HepG2 (cell line): ENCODE results near the gene SEMA3F. TPM values are rescaled to one million over a fixed set of nuclear protein-coding genes. Genes with fewer than 3 reads are reported as not detected.

Experiments
- DMTF1 ChIP-seq: sonication (generic); formaldehyde crosslinking; IDR thresholded peaks from 2 replicates; pipeline ENCODE4 v1.4.0; 2020; ENCODE audit warnings: mild to moderate bottlenecking, missing genetic modification reagents
- MAZ ChIP-seq, 2 experiments: sonication (generic) in 1 of 2; formaldehyde crosslinking in 1 of 2; IDR thresholded peaks; 2 replicates each; pipeline versions ENCODE4 v1.5.0 to v1.6.1; 2012 to 2020; ENCODE audit warnings: low read depth in 2 of 2, mild to moderate bottlenecking in 2 of 2, borderline replicate concordance in 1 of 2, improper control_type of control experiment in 1 of 2, low read length in 1 of 2, missing genetic modification reagents in 1 of 2, moderate library complexity in 1 of 2
- ZBTB40 ChIP-seq, 2 experiments: fragments of 450-650 bp in 1 of 2; sonication (generic) in 1 of 2; formaldehyde crosslinking in 1 of 2; IDR thresholded peaks; 2 replicates each; pipeline versions ENCODE4 v1.6.1 to v1.8.0; 2016 to 2022; ENCODE audit warnings: antibody characterized with exemption in 1 of 2, mild to moderate bottlenecking in 1 of 2, missing genetic modification reagents in 1 of 2
- ZBTB8A ChIP-seq: sonication (generic); formaldehyde crosslinking; IDR thresholded peaks from 2 replicates; pipeline ENCODE4 v1.4.0; 2020; ENCODE audit warnings: mild to moderate bottlenecking, low read depth, missing genetic modification reagents, borderline replicate concordance
- ZIK1 ChIP-seq: sonication (generic); formaldehyde crosslinking; IDR thresholded peaks from 2 replicates; pipeline ENCODE4 v1.5.0; 2020; ENCODE audit warnings: mild to moderate bottlenecking, low read depth, missing genetic modification reagents, borderline replicate concordance
- ZNF530 ChIP-seq: sonication (generic); formaldehyde crosslinking; IDR thresholded peaks from 2 replicates; pipeline ENCODE4 v1.5.0; 2020; ENCODE audit warnings: low read depth, mild to moderate bottlenecking, missing genetic modification reagents
- ZNF883 ChIP-seq: sonication (generic); formaldehyde crosslinking; IDR thresholded peaks from 2 replicates; pipeline ENCODE4 v1.5.1; 2020; ENCODE audit warnings: mild to moderate bottlenecking, missing genetic modification reagents; ENCODE audit errors: not compliant biosample characterization
- polyA plus RNA-seq, 8 experiments: library from polyadenylated mRNA; depleted of rRNA in 3 of 8; stranded (reverse) in 7 of 8; unstranded in 1 of 8; fragments of >200 nt; fragmentation: Illumina TruSeq in 4 of 8; extraction: Trizol in 4 of 8; gene quantifications; 2 replicates each; pipeline versions ENCODE4 v1.2.1 to v1.2.3, GENCODE V29; 2011 to 2016; ENCODE audit warnings: low read depth in 4 of 8, missing spikeins in 1 of 8, mixed read lengths in 1 of 8; ENCODE audit not compliant: insufficient read depth in 1 of 8
- total RNA-seq, 5 experiments: library from RNA; depleted of rRNA; stranded (reverse); fragments of >200 nt; fragmentation: Illumina TruSeq; extraction: Trizol; gene quantifications; 2 replicates each; pipeline ENCODE4 v1.2.3, GENCODE V29; 2016; ENCODE audit warnings: low read depth in 1 of 5
- TF ChIP-seq, protein P1 (sequence below): sonication (generic); formaldehyde crosslinking; IDR thresholded peaks from 2 replicates; pipeline ENCODE4 v1.4.0; 2020; ENCODE audit warnings: missing genetic modification reagents

The SEMA3F gene
- total and polyA plus RNA-seq, 2 of the 13 experiments (the other 11 are each of a cell fraction or from before 2014, with no cell fraction given) = 7.6 to 17.2 TPM

DNA sequence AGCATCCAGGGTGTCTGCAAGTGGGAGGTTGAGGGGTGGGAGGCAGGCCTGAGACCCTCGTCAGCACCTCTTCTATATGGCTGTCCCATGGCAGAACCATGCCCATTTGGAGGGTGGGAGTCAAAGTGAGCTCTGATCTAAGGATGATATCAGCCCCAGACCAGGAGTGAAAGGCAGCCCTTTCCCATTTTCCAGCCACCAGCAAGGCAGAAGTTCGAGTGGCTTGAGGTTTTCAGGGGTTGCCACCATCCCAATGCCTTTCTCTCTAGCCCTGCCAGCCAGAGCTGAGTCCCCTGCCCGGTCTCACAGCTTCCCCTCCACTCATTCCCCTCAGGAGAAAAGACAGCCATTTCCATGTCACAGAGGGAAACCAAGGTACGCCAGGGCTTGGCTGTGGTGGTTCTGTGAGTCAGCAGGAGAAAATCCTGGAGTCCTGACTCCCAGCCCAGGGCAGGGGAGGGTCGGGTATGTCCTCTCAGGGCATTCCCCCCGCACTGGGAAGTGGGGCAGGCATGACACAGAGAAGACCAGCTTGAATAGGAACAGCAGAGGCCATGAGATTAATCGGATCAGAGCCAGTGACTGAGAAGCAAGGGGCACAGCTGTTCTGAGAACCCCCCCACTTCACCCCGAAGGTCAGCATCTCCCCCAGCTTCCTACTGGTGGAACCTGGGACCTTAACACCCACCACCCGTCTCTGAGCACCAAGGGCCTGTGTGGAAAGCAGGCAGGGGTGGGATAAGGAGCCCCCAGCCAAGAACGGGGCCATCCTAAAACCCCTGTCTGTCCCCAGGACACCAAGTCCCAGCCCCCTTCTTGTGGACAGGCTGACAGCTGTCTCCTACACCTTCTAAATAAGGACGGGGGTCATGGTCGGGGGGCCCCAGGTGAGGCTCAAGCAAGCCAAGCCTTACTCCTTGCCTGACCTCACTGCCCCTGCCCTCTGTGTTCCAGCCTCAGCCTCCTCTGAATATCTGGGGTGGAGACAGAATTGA is 49.0 kb downstream of the SEMA3F start (continued):
- no peak for TF ChIP-seq ZBTB40 (IDR thresholded peaks at IDR 0.05)
- TF ChIP-seq ZBTB40 (CRISPR knock-in tag; IDR thresholded peaks at IDR 0.05) = peak; percentile 5; the same call in 1 of the 2 replicates
- TF ChIP-seq ZBTB8A = no peak
- TF ChIP-seq, protein P1, sequence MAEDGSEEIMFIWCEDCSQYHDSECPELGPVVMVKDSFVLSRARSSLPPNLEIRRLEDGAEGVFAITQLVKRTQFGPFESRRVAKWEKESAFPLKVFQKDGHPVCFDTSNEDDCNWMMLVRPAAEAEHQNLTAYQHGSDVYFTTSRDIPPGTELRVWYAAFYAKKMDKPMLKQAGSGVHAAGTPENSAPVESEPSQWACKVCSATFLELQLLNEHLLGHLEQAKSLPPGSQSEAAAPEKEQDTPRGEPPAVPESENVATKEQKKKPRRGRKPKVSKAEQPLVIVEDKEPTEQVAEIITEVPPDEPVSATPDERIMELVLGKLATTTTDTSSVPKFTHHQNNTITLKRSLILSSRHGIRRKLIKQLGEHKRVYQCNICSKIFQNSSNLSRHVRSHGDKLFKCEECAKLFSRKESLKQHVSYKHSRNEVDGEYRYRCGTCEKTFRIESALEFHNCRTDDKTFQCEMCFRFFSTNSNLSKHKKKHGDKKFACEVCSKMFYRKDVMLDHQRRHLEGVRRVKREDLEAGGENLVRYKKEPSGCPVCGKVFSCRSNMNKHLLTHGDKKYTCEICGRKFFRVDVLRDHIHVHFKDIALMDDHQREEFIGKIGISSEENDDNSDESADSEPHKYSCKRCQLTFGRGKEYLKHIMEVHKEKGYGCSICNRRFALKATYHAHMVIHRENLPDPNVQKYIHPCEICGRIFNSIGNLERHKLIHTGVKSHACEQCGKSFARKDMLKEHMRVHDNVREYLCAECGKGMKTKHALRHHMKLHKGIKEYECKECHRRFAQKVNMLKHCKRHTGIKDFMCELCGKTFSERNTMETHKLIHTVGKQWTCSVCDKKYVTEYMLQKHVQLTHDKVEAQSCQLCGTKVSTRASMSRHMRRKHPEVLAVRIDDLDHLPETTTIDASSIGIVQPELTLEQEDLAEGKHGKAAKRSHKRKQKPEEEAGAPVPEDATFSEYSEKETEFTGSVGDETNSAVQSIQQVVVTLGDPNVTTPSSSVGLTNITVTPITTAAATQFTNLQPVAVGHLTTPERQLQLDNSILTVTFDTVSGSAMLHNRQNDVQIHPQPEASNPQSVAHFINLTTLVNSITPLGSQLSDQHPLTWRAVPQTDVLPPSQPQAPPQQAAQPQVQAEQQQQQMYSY (CRISPR knock-in tag) = no peak
- TF ChIP-seq ZIK1 (CRISPR knock-in tag) = no peak
- TF ChIP-seq MAZ (IDR thresholded peaks at IDR 0.05; ENCODE audit: borderline replicate concordance, low read depth, low read length) = no peak
- 0 out of 2 replicates have a peak, but pooled peaks have one; percentile 22 for TF ChIP-seq MAZ (CRISPR knock-in tag; IDR thresholded peaks at IDR 0.05; ENCODE audit: low read depth)
- TF ChIP-seq ZNF883 (CRISPR knock-in tag) = no peak
- TF ChIP-seq DMTF1 (CRISPR knock-in tag) = no peak
- TF ChIP-seq ZNF530 (CRISPR knock-in tag) = no peak
